Measurements from ENCODE around the gene TMEM213.

The TMEM213 gene

GRCh38 chr7:138832966-138833365, 35.2 kb downstream of the TMEM213 start:
- FAIRE-seq: no peak

GRCh38 chr7:138833596-138833995, 35.8 kb downstream of the TMEM213 start:
- FAIRE-seq (no peak), DNase-seq (ENCODE audit: insufficient read length, low spot score) (no peak)
- TF ChIP-seq PAX5 (IDR thresholded peaks at IDR 0.05; ENCODE audit: insufficient read depth, low read length, severe bottlenecking) (no peak), SPI1 (IDR thresholded peaks at IDR 0.05; ENCODE audit: low read depth, low read length) (no peak), POLR2AphosphoS5 (IDR thresholded peaks at IDR 0.05; ENCODE audit: low read depth, low read length) (no peak), POLR2A (IDR thresholded peaks at IDR 0.05; ENCODE audit: low read depth, low read length) (no peak), POU2F2 (IDR thresholded peaks at IDR 0.05; ENCODE audit: low read depth, low read length) (no peak), TAF1 (IDR thresholded peaks at IDR 0.05; ENCODE audit: low read depth, low read length) (no peak)

More at GRCh38 chr7:138832966-138833365, 35.2 kb downstream of the TMEM213 start:
- no peak for TF ChIP-seq PAX5 (IDR thresholded peaks at IDR 0.05; ENCODE audit: insufficient read depth, low read length, severe bottlenecking)
- no peak for TF ChIP-seq SPI1 (IDR thresholded peaks at IDR 0.05; ENCODE audit: low read depth, low read length)
- TF ChIP-seq TAF1 (IDR thresholded peaks at IDR 0.05; ENCODE audit: low read depth, low read length): no peak
- no peak for TF ChIP-seq POLR2A (IDR thresholded peaks at IDR 0.05; ENCODE audit: low read depth, low read length)
- TF ChIP-seq POLR2AphosphoS5 (IDR thresholded peaks at IDR 0.05; ENCODE audit: low read depth, low read length): no peak
- TF ChIP-seq POU2F2 (IDR thresholded peaks at IDR 0.05; ENCODE audit: low read depth, low read length): no peak
- DNase-seq (ENCODE audit: insufficient read length, low spot score): no peak

GRCh38 chr7:138834583-138834982, 36.8 kb downstream of the TMEM213 start:
- DNase-seq (ENCODE audit: insufficient read length, low spot score) (no peak), FAIRE-seq (no peak)
- no peak for TF ChIP-seq POLR2A (IDR thresholded peaks at IDR 0.05; ENCODE audit: low read depth, low read length)
- no peak for TF ChIP-seq POLR2AphosphoS5 (IDR thresholded peaks at IDR 0.05; ENCODE audit: low read depth, low read length)
- TF ChIP-seq TAF1 (IDR thresholded peaks at IDR 0.05; ENCODE audit: low read depth, low read length): no peak
- TF ChIP-seq PAX5 (IDR thresholded peaks at IDR 0.05; ENCODE audit: insufficient read depth, low read length, severe bottlenecking): no peak

GRCh38 chr7:138835087-138835486, 37.3 kb downstream of the TMEM213 start:
- DNase-seq (ENCODE audit: insufficient read length, low spot score) (no peak), FAIRE-seq (no peak)
- TF ChIP-seq SPI1 (IDR thresholded peaks at IDR 0.05; ENCODE audit: low read depth, low read length) (no peak), POLR2A (IDR thresholded peaks at IDR 0.05; ENCODE audit: low read depth, low read length) (no peak), POU2F2 (IDR thresholded peaks at IDR 0.05; ENCODE audit: low read depth, low read length) (no peak)

- no peak for FAIRE-seq
- DNase-seq (ENCODE audit: insufficient read length, low spot score): no peak
- TF ChIP-seq POU2F2 (IDR thresholded peaks at IDR 0.05; ENCODE audit: low read depth, low read length): no peak
- no peak for TF ChIP-seq POLR2AphosphoS5 (IDR thresholded peaks at IDR 0.05; ENCODE audit: low read depth, low read length)
- no peak for TF ChIP-seq PAX5 (IDR thresholded peaks at IDR 0.05; ENCODE audit: insufficient read depth, low read length, severe bottlenecking)
- no peak for TF ChIP-seq TAF1 (IDR thresholded peaks at IDR 0.05; ENCODE audit: low read depth, low read length)
- TF ChIP-seq POLR2A (IDR thresholded peaks at IDR 0.05; ENCODE audit: low read depth, low read length): no peak
- TF ChIP-seq SPI1 (IDR thresholded peaks at IDR 0.05; ENCODE audit: low read depth, low read length): no peak
Observed at GRCh38 chr7:138837627-138838026, 39.8 kb downstream of the TMEM213 start.

GRCh38 chr7:138838166-138838565, 40.4 kb downstream of the TMEM213 start:
- TF ChIP-seq POU2F2 (IDR thresholded peaks at IDR 0.05; ENCODE audit: low read depth, low read length) (no peak), POLR2A (IDR thresholded peaks at IDR 0.05; ENCODE audit: low read depth, low read length) (no peak), SPI1 (IDR thresholded peaks at IDR 0.05; ENCODE audit: low read depth, low read length) (no peak), PAX5 (IDR thresholded peaks at IDR 0.05; ENCODE audit: insufficient read depth, low read length, severe bottlenecking) (no peak), TAF1 (IDR thresholded peaks at IDR 0.05; ENCODE audit: low read depth, low read length) (no peak), POLR2AphosphoS5 (IDR thresholded peaks at IDR 0.05; ENCODE audit: low read depth, low read length) (no peak)
- FAIRE-seq: no peak
- no peak for DNase-seq (ENCODE audit: insufficient read length, low spot score)

GRCh38 chr7:138842111-138842510, 44.3 kb downstream of the TMEM213 start:
- FAIRE-seq (no peak), DNase-seq (ENCODE audit: insufficient read length, low spot score) (no peak)
- TF ChIP-seq POU2F2 (IDR thresholded peaks at IDR 0.05; ENCODE audit: low read depth, low read length): no peak
- TF ChIP-seq PAX5 (IDR thresholded peaks at IDR 0.05; ENCODE audit: insufficient read depth, low read length, severe bottlenecking): no peak
- TF ChIP-seq POLR2AphosphoS5 (IDR thresholded peaks at IDR 0.05; ENCODE audit: low read depth, low read length): no peak
- TF ChIP-seq TAF1 (IDR thresholded peaks at IDR 0.05; ENCODE audit: low read depth, low read length): no peak
- TF ChIP-seq SPI1 (IDR thresholded peaks at IDR 0.05; ENCODE audit: low read depth, low read length): no peak
- TF ChIP-seq POLR2A (IDR thresholded peaks at IDR 0.05; ENCODE audit: low read depth, low read length): no peak

GRCh38 chr7:138843632-138844580, 46.1 kb downstream of the TMEM213 start:
- no peak for TF ChIP-seq SPI1 (IDR thresholded peaks at IDR 0.05; ENCODE audit: low read depth, low read length)
- no peak for TF ChIP-seq POU2F2 (IDR thresholded peaks at IDR 0.05; ENCODE audit: low read depth, low read length)
- TF ChIP-seq PAX5 (IDR thresholded peaks at IDR 0.05; ENCODE audit: insufficient read depth, low read length, severe bottlenecking): no peak
- no peak for TF ChIP-seq POLR2AphosphoS5 (IDR thresholded peaks at IDR 0.05; ENCODE audit: low read depth, low read length)
- TF ChIP-seq POLR2A (IDR thresholded peaks at IDR 0.05; ENCODE audit: low read depth, low read length): no peak
- no peak for TF ChIP-seq TAF1 (IDR thresholded peaks at IDR 0.05; ENCODE audit: low read depth, low read length)
- no peak for FAIRE-seq
- no peak for DNase-seq (ENCODE audit: insufficient read length, low spot score)

GRCh38 chr7:138845711-138846110, 47.9 kb downstream of the TMEM213 start:
- DNase-seq (ENCODE audit: insufficient read length, low spot score) (no peak), FAIRE-seq (no peak)
- TF ChIP-seq PAX5 (IDR thresholded peaks at IDR 0.05; ENCODE audit: insufficient read depth, low read length, severe bottlenecking) (no peak), POU2F2 (IDR thresholded peaks at IDR 0.05; ENCODE audit: low read depth, low read length) (no peak), POLR2AphosphoS5 (IDR thresholded peaks at IDR 0.05; ENCODE audit: low read depth, low read length) (no peak), SPI1 (IDR thresholded peaks at IDR 0.05; ENCODE audit: low read depth, low read length) (no peak), POLR2A (IDR thresholded peaks at IDR 0.05; ENCODE audit: low read depth, low read length) (no peak), TAF1 (IDR thresholded peaks at IDR 0.05; ENCODE audit: low read depth, low read length) (no peak)

Data from GM12891 (cell line).